Neural cell (in vitro differentiated cells): ENCODE results near the gene ARL13A. TPM values are rescaled to one million over a fixed set of nuclear protein-coding genes. Genes with fewer than 3 reads are reported as not detected.

Experiments
- H2AFZ ChIP-seq: fragments of 200-600, 300-800 bp; sonication (generic), shearing (Covaris generic); 2 replicates; pipeline ENCODE4 v1.6.0; 2014; ENCODE audit warnings: low read depth, mild to moderate bottlenecking, antibody characterized with exemption, low read length, moderate library complexity
- H3F3A ChIP-seq: fragments of 200-600 bp; shearing (Covaris generic); 2 replicates; pipeline ENCODE4 v1.6.1; 2016; ENCODE audit warnings: mild to moderate bottlenecking, moderate library complexity, mixed read lengths, antibody characterized with exemption, low read length; ENCODE audit not compliant: insufficient read depth, poor library complexity, severe bottlenecking
- H3K27ac ChIP-seq: fragments of 200-600, 300-800 bp; sonication (generic), shearing (Covaris generic); 2 replicates; pipeline ENCODE4 v1.5.1; 2014; ENCODE audit warnings: mild to moderate bottlenecking, low read length, moderate library complexity
- H3K27me3 ChIP-seq: fragments of 300-800, 200-600 bp; sonication (generic), shearing (Covaris generic); 2 replicates; pipeline ENCODE4 v1.6.0; 2014; ENCODE audit warnings: mild to moderate bottlenecking, low read depth, low read length, moderate library complexity; ENCODE audit not compliant: insufficient read depth
- H3K36me3 ChIP-seq: fragments of 300-800, 200-600 bp; sonication (generic), shearing (Covaris generic); 2 replicates; pipeline ENCODE4 v1.5.1; 2014; ENCODE audit warnings: mild to moderate bottlenecking, antibody characterized with exemption, low read length, moderate library complexity; ENCODE audit not compliant: insufficient read depth
- H3K4me2 ChIP-seq: fragments of 300-800, 200-600 bp; sonication (generic), shearing (Covaris generic); 2 replicates; pipeline ENCODE4 v1.6.0; 2014; ENCODE audit warnings: mild to moderate bottlenecking, low read length
- H3K4me3 ChIP-seq: fragments of 300-800, 200-600 bp; sonication (generic), shearing (Covaris generic); 2 replicates; pipeline ENCODE4 v1.5.1; 2014; ENCODE audit warnings: mild to moderate bottlenecking, low read length, moderate library complexity
- H3K79me2 ChIP-seq: fragments of 200-600 bp; shearing (Covaris generic); replicated peaks from 2 replicates; pipeline ENCODE4 v1.6.0; 2014; ENCODE audit warnings: mild to moderate bottlenecking, low read length, moderate library complexity; ENCODE audit not compliant: insufficient read depth
- H3K9ac ChIP-seq: fragments of 300-800, 200-600 bp; sonication (generic), shearing (Covaris generic); 2 replicates; pipeline ENCODE4 v1.6.1; 2016; ENCODE audit warnings: mild to moderate bottlenecking, low read length, mixed read lengths
- H3K9me2 ChIP-seq: fragments of 200-600 bp; shearing (Covaris generic); 2 replicates; pipeline ENCODE4 v1.6.1; 2016; ENCODE audit warnings: mild to moderate bottlenecking, low read length, mixed read lengths; ENCODE audit not compliant: insufficient read depth
- H3K9me3 ChIP-seq: fragments of 200-600, 300-800 bp; sonication (generic), shearing (Covaris generic); 2 replicates; pipeline ENCODE4 v1.6.1; 2016; ENCODE audit warnings: mild to moderate bottlenecking, mixed run types, low read length, moderate library complexity, mixed read lengths
- H4K20me1 ChIP-seq: fragments of 200-600 bp; shearing (Covaris generic); 2 replicates; pipeline ENCODE4 v1.6.1; 2016; ENCODE audit warnings: mild to moderate bottlenecking, mixed run types; ENCODE audit not compliant: insufficient read depth
- CTCF ChIP-seq: fragments of 450-650 bp; IDR thresholded peaks from 2 replicates; pipeline ENCODE4 v1.5.1; 2014; ENCODE audit warnings: antibody characterized with exemption, mild to moderate bottlenecking, moderate library complexity; ENCODE audit not compliant: poor library complexity, severe bottlenecking
- EZH2 ChIP-seq: fragments of 200-600, 300-800 bp; shearing (Covaris generic), sonication (generic); IDR thresholded peaks from 2 replicates; pipeline ENCODE4 v1.6.1; 2014; ENCODE audit warnings: antibody characterized with exemption, low read length, borderline replicate concordance, mild to moderate bottlenecking; ENCODE audit not compliant: insufficient read depth, poor library complexity, severe bottlenecking
- POLR2AphosphoS5 ChIP-seq: IDR thresholded peaks from 2 replicates; pipeline ENCODE4 v1.6.1; 2012
- RAD21 ChIP-seq: fragments of 450-650 bp; conservative IDR thresholded peaks from 2 replicates; pipeline ENCODE4 v1.6.1; 2014; ENCODE audit warnings: antibody characterized with exemption, mild to moderate bottlenecking, moderate library complexity
- SMC3 ChIP-seq: fragments of 450-650 bp; conservative IDR thresholded peaks from 2 replicates; pipeline ENCODE4 v1.6.1; 2014; ENCODE audit warnings: antibody characterized with exemption, mild to moderate bottlenecking, moderate library complexity; ENCODE audit not compliant: poor library complexity
- TAF1 ChIP-seq: IDR thresholded peaks from 2 replicates; pipeline ENCODE4 v1.6.1; 2012; ENCODE audit warnings: low read depth
- polyA plus RNA-seq: library from polyadenylated mRNA; depleted of rRNA; stranded (reverse); fragments of >200 nt; gene quantifications from 2 replicates; pipeline ENCODE4 v1.2.3, GENCODE V29; 2014

Gene ARL13A
- polyA plus RNA-seq, 1 donor from 2014 or later, result not detected

- TF ChIP-seq SMC3, result no peak
- TF ChIP-seq CTCF, result no peak
- no peak for TF ChIP-seq EZH2
- no peak for TF ChIP-seq RAD21
- no peak overlapping the region for H3K4me3 ChIP-seq
- no peaks in the 10 kb centered on the region for H3K79me2 ChIP-seq
- no peaks in the 10 kb centered on the region for H3K36me3 ChIP-seq
- no peak overlapping the region for H3K9ac ChIP-seq
- H3K27me3 ChIP-seq, result no peaks in the 10 kb centered on the region
- H2AFZ ChIP-seq, result no peak overlapping the region
- H3F3A ChIP-seq, result no peaks in the 10 kb centered on the region
- no peaks in the 10 kb centered on the region for H4K20me1 ChIP-seq
- no peak overlapping the region for H3K27ac ChIP-seq
- no peak overlapping the region for H3K4me2 ChIP-seq
- no peaks in the 10 kb centered on the region for H3K9me3 ChIP-seq
- H3K9me2 ChIP-seq, result no peaks in the 10 kb centered on the region
Measured at GRCh38 chrX:100964362-100964761, 5.1 kb upstream of the ARL13A start.

GRCh38 chrX:100969936-100970335 is 428 bp downstream of the ARL13A start:
- Histone ChIP-seq H3K27me3 (no peaks in the 10 kb centered on the region), H3K9me2 (no peaks in the 10 kb centered on the region), H3K4me2 (no peak overlapping the region), H4K20me1 (no peaks in the 10 kb centered on the region), H3K9me3 (no peaks in the 10 kb centered on the region), H3F3A (no peaks in the 10 kb centered on the region), H3K79me2 (no peaks in the 10 kb centered on the region), H3K27ac (no peak overlapping the region), H3K36me3 (no peaks in the 10 kb centered on the region), H2AFZ (no peak overlapping the region), H3K9ac (no peak overlapping the region), H3K4me3 (no peak overlapping the region)
- TF ChIP-seq EZH2, result no peak
- TF ChIP-seq TAF1, result no peak
- TF ChIP-seq CTCF, result no peak

GRCh38 chrX:100973411-100973810 is 3.9 kb downstream of the ARL13A start:
- no peaks in the 10 kb centered on the region for H3K36me3 ChIP-seq
- no peaks in the 10 kb centered on the region for H3K9me3 ChIP-seq
- H3F3A ChIP-seq, result no peaks in the 10 kb centered on the region
- H3K27me3 ChIP-seq, result no peaks in the 10 kb centered on the region
- H3K27ac ChIP-seq, result no peak overlapping the region
- no peak overlapping the region for H3K4me3 ChIP-seq
- no peaks in the 10 kb centered on the region for H3K79me2 ChIP-seq
- H2AFZ ChIP-seq, result no peak overlapping the region
- TF ChIP-seq TAF1, result no peak
- no peak for TF ChIP-seq POLR2AphosphoS5
- TF ChIP-seq EZH2, result no peak
- no peak for TF ChIP-seq RAD21
- H3K4me2 ChIP-seq, result no peak overlapping the region
- no peaks in the 10 kb centered on the region for H4K20me1 ChIP-seq
- no peaks in the 10 kb centered on the region for H3K9me2 ChIP-seq
- no peak overlapping the region for H3K9ac ChIP-seq
